ENCODE results near the gene ESD. TPM values are rescaled to one million over a fixed set of nuclear protein-coding genes. Genes with fewer than 3 reads are reported as not detected.

The ESD gene
- total RNA-seq, 1 donor from 2014 or later, result 102 TPM

GRCh38 chr13:46747031-46747820, 49.7 kb downstream of the ESD start:
- DNase-seq (ENCODE audit: extremely low read depth, low read depth, low spot score), result no peak

- DNase-seq (ENCODE audit: extremely low read depth, low read depth, low spot score), result no peak
These were observed 51.3 kb downstream of the ESD start for GRCh38 chr13:46745706-46746105.

- DNase-seq (ENCODE audit: extremely low read depth, low read depth, low spot score), result no peak
These were observed 51.9 kb downstream of the ESD start for GRCh38 chr13:46745062-46745461.

GRCh38 chr13:46743191-46743590, 53.8 kb downstream of the ESD start:
- no peak for DNase-seq (ENCODE audit: extremely low read depth, low read depth, low spot score)

- DNase-seq (ENCODE audit: extremely low read depth, low read depth, low spot score), result no peak
These were observed 57.4 kb downstream of the ESD start for GRCh38 chr13:46739447-46740098.

GRCh38 chr13:46738766-46739165, 58.2 kb downstream of the ESD start:
- no peak for DNase-seq (ENCODE audit: extremely low read depth, low read depth, low spot score)

- DNase-seq (ENCODE audit: extremely low read depth, low read depth, low spot score), result no peak
These were observed 58.9 kb downstream of the ESD start for GRCh38 chr13:46738055-46738454.

- DNase-seq (ENCODE audit: extremely low read depth, low read depth, low spot score), result no peak
These were observed 60.2 kb downstream of the ESD start for GRCh38 chr13:46736541-46737310.

- DNase-seq (ENCODE audit: extremely low read depth, low read depth, low spot score), result no peak
These were observed 61.5 kb downstream of the ESD start for GRCh38 chr13:46735425-46735824.

GRCh38 chr13:46731535-46731934, 65.4 kb downstream of the ESD start:
- DNase-seq (ENCODE audit: extremely low read depth, low read depth, low spot score), result no peak

GRCh38 chr13:46728777-46729176, 68.2 kb downstream of the ESD start:
- DNase-seq (ENCODE audit: extremely low read depth, low read depth, low spot score), result no peak

- DNase-seq (ENCODE audit: extremely low read depth, low read depth, low spot score), result no peak
These were observed 70.6 kb downstream of the ESD start for GRCh38 chr13:46726347-46726746.

Other genes with a start within 250 kb of the ESD start
- gene LRCH1, start 244.0 kb downstream of the ESD start, total RNA-seq, result 17.7 and 36.8 TPM in 2 replicates
- gene HTR2A, start 99.9 kb upstream of the ESD start, total RNA-seq, result not detected in 2 replicates

Data from glomerular endothelial cell (primary cell).